HG03060 (cell line): ENCODE results near the gene MIP.
"Not testable (repeated sequence)": the region's sequence is repeated elsewhere in the genome, so short reads cannot be mapped to it uniquely, and the experiment has no call there.

Source experiments
- ATAC-seq: cut with Tn5 transposase; IDR thresholded peaks from one replicate; pipeline ENCODE4 v1.9.1; 2021; ENCODE audit warnings: low read depth, moderate number of reproducible peaks; ENCODE audit not compliant: unreplicated experiment

The MIP gene

DNA sequence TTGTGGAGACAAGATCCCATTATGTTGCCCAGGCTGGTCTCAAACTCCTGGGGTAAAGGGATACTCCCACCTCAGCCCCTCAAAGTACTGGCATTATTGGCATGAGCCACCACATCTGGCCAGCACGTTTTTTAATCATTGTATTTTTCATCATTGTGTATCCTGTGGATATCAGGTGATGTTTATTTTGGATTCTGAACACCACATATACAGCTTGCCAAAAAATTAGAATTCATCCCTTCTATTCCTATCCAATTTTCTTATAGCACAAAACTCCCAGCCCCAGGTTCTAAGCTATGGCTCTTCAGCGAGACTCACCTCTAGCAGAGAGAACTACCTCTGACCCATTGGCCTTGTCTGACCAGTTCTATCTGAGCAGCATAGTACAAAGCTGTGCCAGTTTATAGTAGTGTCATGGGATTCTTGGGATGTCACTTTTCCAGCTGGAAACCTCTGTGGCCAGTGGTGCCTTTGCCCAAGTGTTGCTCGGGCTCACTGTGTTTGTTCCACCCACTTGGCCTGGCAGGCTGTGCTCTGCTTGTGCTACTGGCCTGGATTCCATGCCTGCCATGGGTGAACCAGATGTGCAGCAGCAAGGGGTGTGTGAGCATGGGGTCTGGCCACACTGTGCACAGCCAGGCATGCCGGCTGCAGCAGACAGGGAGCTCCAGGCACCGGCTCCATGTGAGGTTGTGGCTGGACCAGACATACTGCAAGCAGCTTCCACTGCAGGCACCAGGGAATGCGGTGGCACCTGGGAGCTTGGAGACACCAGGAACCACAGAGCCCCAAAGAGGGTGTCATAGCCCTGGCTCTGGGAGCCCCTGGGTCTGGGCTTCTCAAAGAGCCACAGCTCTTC is 42.4 kb downstream of the MIP start:
- no peak for ATAC-seq

DNA sequence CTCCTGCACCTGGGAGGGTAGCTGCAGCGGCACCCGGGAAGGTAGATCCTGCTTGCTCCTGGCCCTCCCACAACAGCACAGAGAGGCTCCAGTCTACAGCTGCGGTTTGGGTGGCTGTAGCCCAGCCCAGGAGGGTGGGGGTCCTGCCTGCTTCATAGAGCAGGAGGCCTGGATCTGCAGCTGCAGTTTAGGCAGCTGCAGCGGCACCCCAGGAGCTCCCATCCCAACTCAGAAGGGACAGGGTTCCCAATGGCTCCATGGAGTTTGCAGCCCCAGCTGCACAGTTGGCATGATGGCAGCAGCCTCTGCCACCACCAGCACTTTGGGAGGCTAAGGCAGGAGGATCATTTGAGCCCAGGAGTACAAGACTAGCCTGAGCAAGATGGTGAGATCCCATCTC is 43.7 kb downstream of the MIP start:
- no peak for ATAC-seq

DNA sequence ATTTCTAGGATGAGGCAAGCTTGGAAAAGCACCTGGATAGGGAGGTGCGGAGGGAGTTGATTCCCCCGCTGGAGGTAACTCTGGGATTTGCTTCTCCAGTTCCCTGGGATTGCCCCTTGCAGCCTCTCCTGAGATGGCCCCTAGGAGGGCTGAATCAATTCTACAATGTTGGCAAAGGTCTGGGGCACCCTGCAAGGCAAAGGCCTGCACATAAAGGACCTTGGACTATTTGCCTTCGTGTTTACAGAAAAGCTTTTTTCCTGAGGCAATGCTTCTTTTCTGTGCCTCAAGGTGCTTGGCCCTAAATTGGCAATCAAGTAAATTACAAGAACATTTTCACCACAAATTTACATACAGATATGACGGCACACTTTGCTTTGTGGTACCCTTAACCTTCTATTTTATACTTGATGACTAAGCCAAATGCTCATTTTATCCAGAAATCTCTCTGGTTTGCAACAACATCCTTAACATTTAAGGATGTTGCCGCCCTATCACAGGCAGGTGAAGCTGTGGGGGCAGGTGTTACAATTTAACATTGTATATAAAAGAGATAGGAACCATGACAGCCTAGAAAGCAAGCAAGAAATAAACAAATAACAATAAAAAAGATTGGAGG is 45.5 kb downstream of the MIP start:
- no peak for ATAC-seq

DNA sequence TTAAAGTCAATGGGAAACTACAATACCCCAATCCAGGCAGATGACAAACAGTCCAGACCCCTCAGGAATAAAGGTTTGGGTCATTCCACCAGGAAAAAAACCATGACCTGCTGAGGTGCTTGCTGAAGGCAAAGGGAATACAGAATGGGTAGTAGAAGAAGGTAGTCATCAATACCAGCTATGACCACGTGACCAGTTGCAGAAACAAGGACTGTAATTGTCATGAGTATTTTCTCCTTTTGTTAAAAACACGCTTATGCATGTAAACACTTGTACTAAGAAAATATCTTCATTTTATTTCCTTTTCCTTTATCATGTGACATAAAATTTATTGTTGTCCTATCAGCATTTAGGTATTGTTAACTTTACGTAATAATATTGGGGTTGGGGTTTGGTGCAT is 50.2 kb downstream of the MIP start:
- ATAC-seq = not testable (repeated sequence)

DNA sequence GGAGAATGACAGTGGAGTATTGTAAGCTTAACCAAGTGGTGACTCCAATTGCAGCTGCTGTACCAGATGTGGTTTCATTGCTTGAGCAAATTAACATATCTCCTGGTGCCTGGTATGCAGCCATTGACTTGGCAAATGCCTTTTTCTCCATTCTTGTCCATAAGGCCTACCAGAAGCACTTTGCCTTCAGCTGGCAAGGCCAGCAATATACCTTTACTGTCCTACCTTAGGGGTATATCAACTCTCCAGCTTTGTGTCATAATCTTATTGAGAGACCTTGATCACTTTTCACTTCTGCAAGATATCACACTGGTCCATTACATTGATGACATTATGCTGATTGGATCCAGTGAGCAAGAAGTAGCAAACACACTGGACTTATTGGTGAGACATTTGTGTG is 52.8 kb downstream of the MIP start:
- ATAC-seq = not testable (repeated sequence)

DNA sequence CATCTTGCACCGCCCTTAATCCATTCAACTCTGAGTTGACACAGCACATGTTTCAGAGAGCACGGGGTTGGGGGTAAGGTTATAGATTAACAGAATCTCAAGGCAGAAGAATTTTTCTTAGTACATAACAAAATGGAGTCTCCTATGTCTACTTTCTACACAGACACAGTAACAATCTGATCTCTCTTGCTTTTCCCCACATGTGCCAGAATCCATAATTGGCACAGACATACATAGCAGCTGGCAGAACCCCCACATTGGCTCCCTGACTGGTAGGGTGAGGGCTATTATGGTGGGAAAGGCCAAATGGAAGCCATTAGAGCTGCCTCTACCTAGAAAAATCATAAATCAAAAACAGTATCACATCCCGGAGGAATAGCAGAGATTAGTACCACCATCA is 53.3 kb downstream of the MIP start:
- not testable (repeated sequence) for ATAC-seq
